ENCODE results near the gene RPAP3. TPM values are rescaled to one million over a fixed set of nuclear protein-coding genes. Genes with fewer than 3 reads are reported as not detected.

RPAP3 gene
- total RNA-seq, 1 experiment from 2014 or later, result 48.9 TPM

GRCh38 chr12:47747596-47748506 is 42.0 kb upstream of the RPAP3 start:
- H3K27me3 ChIP-seq (ENCODE audit: insufficient read depth, low read length), result no peaks in the 10 kb centered on the region
- H2BK12ac ChIP-seq (ENCODE audit: insufficient read length, low read depth, low read length), result no peak overlapping the region
- H4K91ac ChIP-seq (ENCODE audit: insufficient read length, low read depth, low read length), result no peak overlapping the region
- H3K14ac ChIP-seq (ENCODE audit: insufficient read depth, low read length), result no peak overlapping the region
- no peaks in the 10 kb centered on the region for H3K79me2 ChIP-seq (ENCODE audit: insufficient read depth, low read length)
- H3K4me1 ChIP-seq (ENCODE audit: insufficient read depth, low read length), result peaks cover 9% of the 10 kb centered on the region
- H4K5ac ChIP-seq (ENCODE audit: insufficient read length, low read depth, low read length), result no peak overlapping the region
- H2BK5ac ChIP-seq (ENCODE audit: insufficient read length, low read length), result no peak overlapping the region
- H4K20me1 ChIP-seq (ENCODE audit: control insufficient read depth, insufficient read depth, insufficient read length), result no peaks in the 10 kb centered on the region
- H3K4me2 ChIP-seq (ENCODE audit: insufficient read depth, insufficient read length, low read length), result no peak overlapping the region
- H2BK15ac ChIP-seq (ENCODE audit: low read depth, low read length), result no peak overlapping the region
- H3K23me2 ChIP-seq (ENCODE audit: insufficient read length, low read depth, low read length, poor library complexity, severe bottlenecking), result no peaks in the 10 kb centered on the region
- H3T11ph ChIP-seq (ENCODE audit: low read length), result no peak overlapping the region
- H2AK5ac ChIP-seq (ENCODE audit: insufficient read length, low read length), result no peak overlapping the region
- no peak for TF ChIP-seq CTCF (conservative IDR thresholded peaks at IDR 0.05)
- Mint-ChIP-seq H3K27me3 (ENCODE audit: low read depth) (peaks cover 7% of the 10 kb centered on the region), H3K9me3 (no peaks in the 10 kb centered on the region), H3K36me3 (ENCODE audit: insufficient read depth in 1 of 3, low read depth in 3 of 3) (peaks cover 0 to 10% (median 2%) of the 10 kb centered on the region in 3 experiments; a peak in 3 of 7 replicates), H3K4me1 (peaks cover 25 to 29% of the 10 kb centered on the region in 2 experiments), H3K4me3 (no peak overlapping the region), H3K27ac (no peak overlapping the region)
- H3K56ac ChIP-seq (ENCODE audit: insufficient read length, low read depth, low read length), result no peak overlapping the region
- no peaks in the 10 kb centered on the region for H3K79me1 ChIP-seq (ENCODE audit: insufficient read depth, low read depth, low read length, poor library complexity, severe bottlenecking)
- H2AFZ ChIP-seq (ENCODE audit: low read length), result no peak overlapping the region
- no peak overlapping the region for H3K18ac ChIP-seq (ENCODE audit: insufficient read length, low read depth, low read length)
- H4K8ac ChIP-seq (replicated peaks; ENCODE audit: insufficient read length, low read depth, low read length), result no peak overlapping the region
- no CpG with 5 or more reads among the region's 14 CpGs for WGBS (ENCODE audit: extremely low coverage, insufficient read length, low lambda C conversion rate)
- H3K23ac ChIP-seq (ENCODE audit: insufficient read length, low read depth, low read length), result no peak overlapping the region
- no peak overlapping the region for H3K4ac ChIP-seq (ENCODE audit: low read depth, low read length)
- H3K9ac ChIP-seq (ENCODE audit: extremely low read depth, insufficient read length, low read length), result no peak overlapping the region
- H3K9me3 ChIP-seq (ENCODE audit: control insufficient read depth, low read depth, low read length), result no peaks in the 10 kb centered on the region
- DNase-seq, result no peak
- no peak overlapping the region for H2BK20ac ChIP-seq (ENCODE audit: low read depth, low read length, poor library complexity, severe bottlenecking)
- no peak overlapping the region for H2BK120ac ChIP-seq (ENCODE audit: low read depth, low read length, poor library complexity, severe bottlenecking)
- no peak overlapping the region for H3K27ac ChIP-seq (ENCODE audit: insufficient read length, low read depth, low read length)

Data from H9 (cell line).